BJ (cell line): Measurements from ENCODE around the gene RHBDD2. TPM values are rescaled to one million over a fixed set of nuclear protein-coding genes. Genes with fewer than 3 reads are reported as not detected.
A peak's percentile ranks its signal among the peaks of the same experiment; 100 is the strongest.
"Not testable (repeated sequence)": the region's sequence is repeated elsewhere in the genome, so short reads cannot be mapped to it uniquely, and the experiment has no call there.

Experiments used
- CTCF ChIA-PET: fragments of 350-600 bp; formaldehyde crosslinking; extraction: SDS; loops from one replicate; lab custom pipeline; 2021; ENCODE audit warnings: antibody characterized with exemption, inconsistent platforms; lab: Yijun Ruan, JAX
- POLR2A ChIA-PET: fragments of 300-600 bp; sonication (Branson Sonifier 250); formaldehyde crosslinking; extraction: SDS; loops from one replicate; lab custom pipeline; 2021; ENCODE audit warnings: antibody characterized with exemption; lab: Charles Lee
- DNase-seq: peaks from one replicate; pipeline ENCODE4 v3.0.0-alpha.2; 2011; ENCODE audit warnings: low read depth
- H3K27me3 ChIP-seq: 2 replicates; pipeline ENCODE4 v1.6.0; 2011; ENCODE audit warnings: low read length; ENCODE audit not compliant: control insufficient read depth, insufficient read depth
- H3K36me3 ChIP-seq: 2 replicates; pipeline ENCODE4 v1.5.1; 2011; ENCODE audit warnings: low read length; ENCODE audit not compliant: control insufficient read depth, insufficient read depth
- H3K4me3 ChIP-seq: 2 replicates; pipeline ENCODE4 v1.5.1; 2011; ENCODE audit warnings: low read depth, mild to moderate bottlenecking, control low read depth, low read length
- CTCF ChIP-seq: IDR thresholded peaks from 2 replicates; pipeline ENCODE4 v1.5.1; 2011; ENCODE audit warnings: low read depth, mild to moderate bottlenecking, control low read depth, inconsistent platforms, low read length, moderate library complexity; ENCODE audit not compliant: insufficient read depth
- polyA minus RNA-seq: library from RNA; depleted of rRNA, polyadenylated mRNA; stranded (reverse); fragments of >200 nt; gene quantifications from 2 replicates; pipeline ENCODE4 v1.2.3, GENCODE V29; 2011; rRNA and poly(A)+ RNA removed
- polyA plus RNA-seq: library from polyadenylated mRNA; depleted of rRNA; stranded (reverse); fragments of >200 nt; gene quantifications from 2 replicates; pipeline ENCODE4 v1.2.3, GENCODE V29; 2011; rRNA removed

RHBDD2 gene
- polyA plus RNA-seq (40.3 and 71.3 TPM in 2 replicates), polyA minus RNA-seq (27.6 and 32.1 TPM in 2 replicates)

GRCh38 chr7:75878769-75879611, at the start of gene RHBDD2:
Gene RHBDD2 (plus strand): TSS chr7:75879034. CDS start chr7:75879083, 49 bp downstream.
- Histone ChIP-seq H3K27me3 (peaks cover 1% of the 10 kb centered on the region; the same call in 1 of the 2 replicates), H3K36me3 (peaks cover 12% of the 10 kb centered on the region), H3K4me3 (peak within 1 kb of the TSS; percentile 82)
- CTCF ChIA-PET: interaction anchor here (1.2 to 1.4 kb wide), 2 partner anchors 13 to 37 kb away, joined by 3 to 4 read pairs; no protein-coding TSS in a partner anchor
- POLR2A ChIA-PET: no interaction called here
- DNase-seq: peak; percentile 48
- peak; percentile 14; the same call in 1 of the 2 replicates for TF ChIP-seq CTCF

GRCh38 chr7:75829656-75830055, 49.2 kb upstream of the RHBDD2 start:
- H3K36me3 ChIP-seq, CTCF ChIA-PET, DNase-seq, H3K4me3 ChIP-seq, H3K27me3 ChIP-seq: not testable (repeated sequence)
- POLR2A ChIA-PET: interaction anchor here (0.6 kb wide), 1 partner anchor 163 kb away, joined by 7 read pairs; no protein-coding TSS in a partner anchor

GRCh38 chr7:75830978-75831377, 47.9 kb upstream of the RHBDD2 start:
- Histone ChIP-seq H3K4me3 (no peak overlapping the region), H3K36me3 (no peaks in the 10 kb centered on the region), H3K27me3 (peaks cover 4% of the 10 kb centered on the region)
- POLR2A ChIA-PET: no interaction called here
- CTCF ChIA-PET: no interaction called here
- no peak for DNase-seq
- no peak for TF ChIP-seq CTCF

GRCh38 chr7:75833662-75834061, 45.2 kb upstream of the RHBDD2 start:
- H3K27me3 ChIP-seq, CTCF ChIA-PET, POLR2A ChIA-PET, H3K4me3 ChIP-seq, H3K36me3 ChIP-seq, DNase-seq: not testable (repeated sequence)

GRCh38 chr7:75835688-75836285, 43.0 kb upstream of the RHBDD2 start:
- no peak for DNase-seq
- no peak overlapping the region for H3K4me3 ChIP-seq
- peaks cover 2% of the 10 kb centered on the region; the same call in 1 of the 2 replicates for H3K27me3 ChIP-seq
- TF ChIP-seq CTCF: no peak
- CTCF ChIA-PET: no interaction called here
- POLR2A ChIA-PET: no interaction called here
- H3K36me3 ChIP-seq: no peaks in the 10 kb centered on the region

- Histone ChIP-seq H3K4me3 (no peak overlapping the region), H3K36me3 (no peaks in the 10 kb centered on the region), H3K27me3 (no peaks in the 10 kb centered on the region; the same call in 1 of the 2 replicates)
- TF ChIP-seq CTCF: no peak
- POLR2A ChIA-PET: no interaction called here
- CTCF ChIA-PET: interaction anchor here (0.6 kb wide), 1 partner anchor 165 kb away, joined by 9 read pairs; no protein-coding TSS in a partner anchor
- DNase-seq: no peak
Observed at GRCh38 chr7:75836798-75837197, 42.0 kb upstream of the RHBDD2 start.

GRCh38 chr7:75838281-75838930, 40.4 kb upstream of the RHBDD2 start:
- not testable (repeated sequence) for H3K27me3 ChIP-seq, H3K4me3 ChIP-seq, H3K36me3 ChIP-seq, DNase-seq
- ChIA-PET CTCF (interaction anchor here (0.6 kb wide), 1 partner anchor 32 kb away, joined by 4 read pairs; no protein-coding TSS in a partner anchor), POLR2A (interaction anchor here (0.6 kb wide), 1 partner anchor 489 kb away, joined by 9 read pairs; no protein-coding TSS in a partner anchor)
